ENCODE measurements around the gene FAM222B. TPM values are rescaled to one million over a fixed set of nuclear protein-coding genes. Genes with fewer than 3 reads are reported as not detected.

FAM222B gene
- total RNA-seq, 1 experiment from 2014 or later: 9.5 TPM

DNA sequence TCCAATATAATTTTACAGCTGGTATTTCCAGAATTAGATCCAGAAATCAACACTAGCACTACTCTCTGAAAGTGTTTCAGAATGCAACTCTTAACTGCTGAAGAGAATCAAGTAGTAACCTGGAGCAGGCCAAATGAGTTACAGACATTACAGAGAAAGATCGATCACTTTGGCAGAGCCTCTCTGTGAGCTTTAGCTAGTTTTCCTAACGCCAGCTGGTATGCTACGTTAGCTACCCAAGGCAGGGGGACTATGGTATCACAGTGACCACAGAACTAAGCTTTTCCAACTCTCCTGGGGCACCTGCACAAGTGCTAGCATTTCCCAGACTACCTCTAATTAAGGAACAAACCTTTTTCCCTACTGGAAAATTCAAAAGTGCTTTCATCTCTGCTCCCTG is 68.4 kb downstream of the FAM222B start:
- no peak for DNase-seq (ENCODE audit: low spot score)

DNA sequence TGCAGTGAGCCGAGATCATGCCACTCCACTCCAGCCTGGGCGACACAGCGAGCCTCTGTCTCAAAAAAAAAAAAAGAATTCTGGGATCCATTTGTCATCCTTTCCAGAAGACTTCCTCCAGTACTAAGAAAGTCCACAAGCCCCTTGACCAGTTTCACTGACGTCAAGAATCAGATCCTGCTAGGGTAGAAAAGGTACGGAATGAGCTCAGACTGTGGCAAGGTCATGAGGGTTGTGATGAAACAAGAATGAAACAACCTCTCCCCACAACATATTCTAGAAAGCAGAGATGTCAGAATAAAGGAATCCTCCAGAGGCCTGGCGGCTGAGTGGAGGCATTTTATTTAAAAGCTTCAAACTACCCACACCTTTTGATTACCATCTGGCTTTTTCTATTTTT is 68.9 kb downstream of the FAM222B start:
- DNase-seq (ENCODE audit: low spot score): no peak

DNA sequence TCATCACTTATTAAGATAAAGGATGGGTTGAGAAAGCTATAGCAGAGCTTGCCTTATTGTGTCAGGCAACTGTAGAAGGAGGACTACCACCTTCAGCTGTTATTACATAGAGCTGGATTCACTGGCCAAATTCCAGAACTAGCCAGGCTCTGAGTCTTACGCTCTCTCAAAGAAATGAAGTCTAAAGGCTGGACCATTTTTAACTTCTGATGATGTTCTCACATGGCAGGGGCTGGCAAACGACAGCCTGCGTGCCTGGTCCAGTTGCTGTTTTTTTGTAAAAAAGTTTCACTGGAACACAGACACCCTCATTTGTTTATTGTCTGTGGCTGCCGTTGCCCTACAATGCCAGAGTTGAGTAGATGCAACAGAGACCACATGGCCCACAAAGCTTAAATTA is 77.6 kb downstream of the FAM222B start:
- DNase-seq (ENCODE audit: low spot score): no peak

DNA sequence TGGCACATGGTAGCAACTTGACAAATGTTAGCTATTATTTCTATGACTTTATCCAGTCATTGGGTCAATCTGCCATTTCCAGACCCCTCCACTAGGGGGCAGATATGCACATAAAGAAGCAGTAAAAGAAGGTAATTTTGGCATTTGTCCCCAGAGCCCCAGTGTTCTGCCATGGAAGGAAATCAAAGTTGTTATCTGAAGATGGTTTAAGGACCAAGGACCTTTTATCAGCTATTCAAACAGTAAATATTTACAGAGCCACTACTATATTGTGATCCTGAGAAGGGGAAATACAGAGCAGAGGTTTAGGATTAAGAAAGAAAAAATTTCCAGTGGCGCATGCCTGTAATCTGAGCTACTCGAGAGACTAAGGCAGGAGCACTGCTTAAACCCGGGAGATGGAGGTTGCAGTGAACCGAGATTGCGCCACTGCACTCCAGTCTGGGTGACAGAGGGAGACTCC is 78.8 kb downstream of the FAM222B start:
- peak; percentile 89 for DNase-seq (ENCODE audit: low spot score)

DNA sequence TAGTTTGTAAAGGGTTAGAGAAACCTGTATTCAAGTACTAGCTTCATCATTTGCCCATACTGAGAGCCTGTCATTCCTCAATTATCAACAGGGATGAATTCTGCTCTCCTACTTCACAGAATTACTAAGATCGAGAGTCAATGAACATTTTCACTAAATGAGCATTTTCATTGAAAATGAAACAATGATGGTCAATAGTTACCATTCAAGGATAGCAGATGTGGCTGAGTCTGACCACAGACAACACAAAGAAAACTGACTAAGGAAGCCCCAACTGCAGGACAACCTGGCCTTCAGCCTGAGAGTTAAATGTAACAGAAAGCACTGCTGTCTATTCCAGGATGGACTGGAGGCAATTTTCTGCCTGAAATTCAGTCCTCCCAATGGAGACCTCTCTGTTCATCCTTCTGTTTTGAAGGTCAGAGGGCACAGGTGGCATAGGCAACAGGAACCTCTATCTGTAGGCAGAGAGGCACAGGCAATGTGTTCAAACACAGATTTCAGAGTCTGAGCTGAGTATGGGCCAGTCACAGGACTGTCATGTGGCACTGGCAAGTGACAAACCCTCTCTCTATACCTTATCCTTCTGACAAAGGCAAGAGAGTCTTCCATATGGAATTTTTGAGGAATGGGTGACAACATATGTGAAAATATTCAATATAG is 79.3 kb downstream of the FAM222B start:
- DNase-seq (ENCODE audit: low spot score): no peak

DNA sequence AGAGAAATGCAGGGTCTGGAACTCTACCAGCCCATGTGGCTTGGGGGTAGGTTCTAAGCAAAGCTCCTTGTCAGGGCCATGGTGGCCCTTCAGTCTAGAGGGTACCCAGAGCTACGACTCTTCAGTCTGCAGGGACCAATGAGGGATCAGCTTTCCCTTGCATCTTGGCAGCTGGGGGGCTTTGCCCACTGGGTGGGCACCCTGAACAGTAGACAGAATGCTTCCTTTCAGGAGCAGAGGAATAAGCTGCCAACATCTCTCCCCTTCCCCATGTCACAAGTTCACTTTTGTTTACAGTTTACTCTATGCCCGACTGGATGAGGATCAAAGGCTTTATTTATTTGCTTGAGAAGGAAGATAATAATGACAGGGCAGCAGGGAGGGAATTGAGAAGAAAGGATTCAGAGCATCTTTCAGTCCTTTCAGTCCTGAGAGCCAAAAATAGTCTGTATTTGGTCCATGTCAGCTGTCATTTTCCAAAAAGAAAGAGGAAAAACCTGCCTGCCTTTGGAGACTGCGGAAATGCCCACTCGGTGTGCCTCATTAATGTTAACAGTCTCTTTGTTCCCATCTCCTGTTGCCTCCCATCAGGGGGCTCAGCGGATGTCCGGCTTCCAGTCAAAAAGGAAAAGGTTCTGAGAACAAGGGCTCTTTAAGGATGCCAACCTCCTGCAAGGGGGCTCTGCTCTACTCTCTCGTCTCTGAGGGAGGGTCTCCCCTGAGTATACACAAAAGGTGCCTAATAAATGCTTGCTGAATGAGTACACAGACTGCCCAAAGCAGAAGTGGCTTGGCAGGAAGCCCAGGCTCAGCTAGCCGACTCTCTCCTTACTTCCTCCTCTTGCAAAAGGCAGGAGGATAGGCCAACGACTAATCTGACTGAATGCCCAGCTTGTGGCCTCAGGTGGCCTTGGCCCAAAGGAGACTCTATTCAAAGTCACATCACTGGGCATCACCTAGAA is 81.7 kb downstream of the FAM222B start:
- peak; percentile 69 for DNase-seq (ENCODE audit: low spot score)

DNA sequence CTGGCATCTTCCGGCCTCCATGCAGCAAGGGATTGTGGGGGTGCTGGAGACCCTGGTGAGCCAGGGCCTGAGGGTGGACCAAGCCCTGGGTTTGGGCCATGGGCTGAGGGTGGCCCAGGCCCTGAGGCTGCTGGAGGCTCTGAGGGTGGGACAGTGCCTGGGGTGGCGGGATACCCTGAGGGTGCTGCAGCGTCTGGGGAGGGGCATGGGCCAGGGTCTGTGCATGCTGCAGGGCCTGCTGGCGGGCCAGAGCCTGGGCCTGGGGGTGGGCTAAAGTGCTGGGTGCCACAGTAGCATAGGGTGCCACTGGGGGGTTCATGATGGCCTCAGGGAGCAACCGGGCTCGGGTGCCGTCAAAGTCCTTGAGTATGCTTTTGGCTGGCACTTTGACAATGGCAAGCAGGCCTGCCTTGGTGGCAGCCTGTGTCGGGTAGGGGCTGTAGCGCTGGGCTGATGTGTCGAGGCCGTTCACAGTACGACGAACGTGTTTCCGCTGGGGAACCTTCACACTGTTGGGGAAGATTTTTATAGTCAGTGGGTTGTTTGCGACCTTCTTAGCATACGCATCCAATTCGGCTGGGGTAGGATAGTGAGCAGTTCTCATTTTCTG is 83.2 kb downstream of the FAM222B start:
- DNase-seq (ENCODE audit: low spot score): no peak

DNA sequence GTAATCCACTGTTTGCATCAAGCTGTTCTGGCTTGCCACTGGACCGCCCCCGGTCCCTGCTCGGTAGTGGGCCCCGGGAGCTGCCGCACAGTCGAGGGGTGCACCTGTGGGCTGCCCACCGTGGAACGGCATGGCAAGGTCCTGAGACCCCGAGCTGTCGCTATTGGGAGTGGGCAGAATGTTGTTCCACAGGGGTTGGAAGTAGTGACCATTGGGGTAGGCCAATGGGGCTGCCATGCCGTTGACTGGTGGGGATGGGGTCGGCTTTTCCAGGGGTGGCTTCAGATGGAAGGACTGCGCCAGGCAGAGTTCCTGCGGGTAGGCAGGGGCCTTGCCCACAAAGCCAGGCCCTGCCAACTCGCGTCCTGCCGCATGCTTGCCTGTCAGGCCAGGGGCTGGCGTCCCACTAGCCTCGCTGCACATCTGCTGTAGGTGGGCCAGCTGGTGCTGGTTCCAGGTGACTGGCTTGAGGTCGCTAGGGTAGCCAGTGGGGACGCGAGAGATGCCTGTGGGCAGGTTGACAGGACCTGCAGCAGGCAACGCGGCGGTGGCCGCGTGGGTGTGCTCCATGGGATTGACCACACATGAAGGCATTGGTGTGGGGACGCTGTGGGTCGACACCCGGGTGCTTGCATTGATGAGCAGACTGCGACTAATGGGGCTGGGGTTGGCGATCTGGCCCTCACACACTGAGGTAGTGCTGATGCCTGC is 84.0 kb downstream of the FAM222B start:
- DNase-seq (ENCODE audit: low spot score): no peak

DNA sequence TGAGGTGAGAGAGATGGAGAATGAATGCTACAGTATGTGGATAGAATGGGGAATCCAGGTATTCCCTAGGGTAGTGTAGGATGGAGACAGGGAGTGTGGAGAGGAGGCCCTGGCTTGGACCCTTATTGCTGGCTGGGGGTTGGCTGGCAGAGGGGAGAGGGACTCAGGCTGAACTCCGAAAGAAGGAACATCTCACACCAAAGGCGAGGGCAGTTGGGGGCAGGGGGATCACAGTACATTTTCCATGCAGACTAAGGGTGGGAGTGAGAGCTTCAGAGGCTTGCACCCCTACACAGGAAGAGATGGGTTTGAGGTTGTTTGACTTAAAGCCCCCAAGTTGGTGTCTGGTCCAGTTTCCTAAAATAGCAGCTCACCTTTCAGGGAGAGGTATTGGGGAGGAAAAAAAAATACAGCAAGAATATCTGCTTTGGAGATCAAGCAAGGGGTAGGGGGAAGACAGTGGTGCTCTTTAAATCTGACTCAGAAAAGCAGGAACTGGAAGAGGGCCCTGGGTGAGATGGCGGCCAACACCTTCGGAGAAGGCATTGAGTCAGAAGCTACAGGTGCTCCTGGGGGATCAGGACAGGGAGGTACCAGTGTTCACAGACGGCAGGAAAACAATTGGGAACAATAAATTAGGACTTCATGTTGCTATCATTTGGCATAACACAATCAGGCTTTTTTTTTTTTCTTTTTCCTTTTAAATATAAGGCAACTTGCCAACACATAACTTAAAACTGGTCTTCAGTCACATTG is 86.4 kb downstream of the FAM222B start:
- no peak for DNase-seq (ENCODE audit: low spot score)

DNA sequence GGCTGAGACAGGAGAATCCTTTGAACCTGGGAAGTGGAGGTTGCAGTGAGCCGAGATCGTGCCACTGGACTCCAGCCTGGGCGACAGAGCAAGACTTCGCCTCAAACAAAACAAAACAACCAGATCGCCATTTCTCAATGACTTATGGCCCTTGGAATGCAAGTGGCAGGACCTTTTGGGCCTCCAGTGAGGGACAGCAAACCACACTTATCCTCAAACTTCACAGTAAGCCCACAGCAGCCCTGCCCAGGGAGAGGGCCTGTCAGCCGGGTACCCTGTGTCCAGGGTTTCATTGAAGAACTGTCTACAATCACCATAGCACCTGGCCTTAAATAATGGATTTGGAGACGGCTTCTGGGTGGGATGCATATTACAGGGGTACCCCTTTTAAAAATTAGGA is 87.1 kb downstream of the FAM222B start:
- no peak for DNase-seq (ENCODE audit: low spot score)

DNA sequence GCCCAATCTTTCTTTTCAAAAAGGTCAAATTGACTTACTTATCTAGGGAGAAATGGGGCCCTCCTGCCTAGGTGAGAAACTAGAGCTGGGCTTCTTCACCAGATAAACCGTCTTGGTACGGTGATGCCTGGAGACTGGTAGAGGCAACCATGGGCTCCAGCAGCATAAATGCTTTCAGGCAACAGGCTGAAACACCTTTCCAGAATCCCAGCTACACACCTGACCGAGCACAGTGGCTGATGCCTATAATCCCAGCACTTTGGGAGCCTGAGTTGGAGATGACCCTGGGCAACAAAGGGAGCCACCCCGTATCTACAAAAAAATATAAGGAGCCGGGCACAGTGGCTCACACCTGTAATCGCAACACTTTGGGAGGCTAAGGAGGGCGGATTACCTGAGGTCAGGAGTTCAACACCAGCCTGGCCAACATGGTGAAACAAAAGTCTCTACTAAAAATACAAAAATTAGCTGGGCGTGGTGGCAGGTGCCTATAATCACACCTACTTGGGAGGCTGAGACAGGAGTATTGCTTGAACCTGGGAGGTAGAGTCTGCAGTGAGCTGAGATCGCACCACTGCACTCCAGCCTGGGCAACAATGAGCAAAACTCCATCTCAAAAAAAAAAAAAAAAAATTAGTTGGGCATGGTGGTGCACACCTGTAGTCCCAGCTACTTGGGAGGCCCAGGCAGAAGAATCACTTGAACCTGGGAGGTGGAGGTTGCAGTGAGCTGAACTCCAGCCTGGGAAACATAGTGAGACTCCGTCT is 90.8 kb downstream of the FAM222B start:
- no peak for DNase-seq (ENCODE audit: low spot score)

DNA sequence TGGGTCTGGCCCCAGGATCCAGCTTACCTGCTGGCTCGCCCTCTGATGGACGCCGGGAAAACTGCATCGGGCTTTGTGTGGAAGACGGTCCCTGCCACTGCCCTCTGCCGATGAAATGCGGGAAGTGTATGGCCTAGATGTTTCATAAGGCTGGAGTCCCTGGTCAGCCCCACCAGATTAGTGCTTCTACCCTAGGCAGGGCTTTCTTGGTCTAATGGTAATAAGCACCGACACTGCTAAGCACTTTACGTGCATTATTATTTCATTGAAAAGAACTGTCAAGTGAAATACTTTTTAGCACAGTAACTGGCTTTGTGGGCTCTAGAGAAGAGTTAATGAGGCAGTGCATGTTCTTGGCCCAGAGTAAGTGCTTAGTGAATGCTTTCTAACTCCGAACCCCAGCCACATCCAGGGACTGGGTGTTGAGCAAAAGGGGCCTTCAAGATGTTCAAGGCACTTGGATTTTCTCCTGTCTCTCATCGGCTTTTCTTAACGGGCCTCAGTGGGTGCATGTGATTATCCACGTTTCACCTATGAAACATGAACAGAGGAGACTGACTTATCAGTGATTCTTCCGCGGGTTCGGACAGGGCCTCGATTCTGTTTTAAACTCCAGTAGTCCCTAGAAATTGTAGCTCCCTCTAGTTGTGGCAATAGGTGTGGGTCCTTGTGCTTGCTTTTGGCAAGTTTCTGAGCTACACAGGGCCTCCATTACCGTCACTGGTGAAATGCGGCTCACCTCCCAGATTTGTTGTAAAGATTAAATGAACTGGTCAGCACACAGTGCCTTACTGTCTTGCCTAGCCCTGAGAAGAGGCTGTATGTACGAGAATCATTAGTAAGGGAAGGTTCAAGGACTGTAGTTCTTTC is 92.2 kb downstream of the FAM222B start:
- DNase-seq (ENCODE audit: low spot score): peak; percentile 97

DNA sequence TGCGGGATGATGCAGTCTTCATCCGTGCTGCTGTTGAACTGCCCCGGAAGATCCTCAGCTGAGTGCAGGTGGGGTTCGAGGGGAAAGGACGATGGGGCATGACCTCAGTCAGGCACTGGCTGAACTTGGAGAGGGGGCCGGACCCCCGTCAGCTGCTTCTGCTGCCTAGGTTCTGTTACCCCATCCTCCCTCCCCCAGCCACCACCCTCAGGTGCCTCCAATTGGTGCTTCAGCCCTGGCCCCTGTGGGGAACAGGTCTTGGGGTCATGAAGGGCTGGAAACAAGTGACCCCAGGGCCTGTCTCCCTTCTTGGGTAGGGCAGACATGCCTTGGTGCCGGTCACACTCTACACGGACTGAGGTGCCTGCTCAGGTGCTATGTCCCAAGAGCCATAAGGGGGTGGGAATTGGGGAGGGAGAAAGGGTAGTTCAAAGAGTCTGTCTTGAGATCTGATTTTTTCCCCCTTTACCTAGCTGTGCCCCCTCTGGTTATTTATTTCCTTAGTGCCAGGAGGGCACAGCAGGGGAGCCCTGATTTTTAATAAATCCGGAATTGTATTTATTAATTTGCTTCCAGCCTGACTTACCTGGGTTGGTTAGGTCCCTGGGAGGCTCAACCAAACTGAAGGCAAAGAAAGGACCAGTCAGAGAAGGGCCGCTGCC is 92.9 kb downstream of the FAM222B start:
- no peak for DNase-seq (ENCODE audit: low spot score)

DNA sequence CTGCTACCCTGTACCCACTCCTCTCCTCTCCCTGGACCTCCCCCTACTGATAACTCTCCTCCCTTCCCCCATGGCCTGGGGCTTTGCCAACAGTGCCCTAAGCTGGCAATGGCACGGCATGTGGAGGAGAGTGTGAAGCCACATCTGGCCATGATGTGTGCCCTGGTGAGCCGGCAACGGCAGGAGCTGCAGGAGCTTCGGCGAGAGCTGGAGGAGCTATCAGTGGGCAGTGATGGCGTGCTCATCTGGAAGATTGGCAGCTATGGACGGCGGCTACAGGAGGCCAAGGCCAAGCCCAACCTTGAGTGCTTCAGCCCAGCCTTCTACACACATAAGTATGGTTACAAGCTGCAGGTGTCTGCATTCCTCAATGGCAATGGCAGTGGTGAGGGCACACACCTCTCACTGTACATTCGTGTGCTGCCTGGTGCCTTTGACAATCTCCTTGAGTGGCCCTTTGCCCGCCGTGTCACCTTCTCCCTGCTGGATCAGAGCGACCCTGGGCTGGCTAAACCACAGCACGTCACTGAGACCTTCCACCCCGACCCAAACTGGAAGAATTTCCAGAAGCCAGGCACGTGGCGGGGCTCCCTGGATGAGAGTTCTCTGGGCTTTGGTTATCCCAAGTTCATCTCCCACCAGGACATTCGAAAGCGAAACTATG is 93.6 kb downstream of the FAM222B start:
- no peak for DNase-seq (ENCODE audit: low spot score)

DNA sequence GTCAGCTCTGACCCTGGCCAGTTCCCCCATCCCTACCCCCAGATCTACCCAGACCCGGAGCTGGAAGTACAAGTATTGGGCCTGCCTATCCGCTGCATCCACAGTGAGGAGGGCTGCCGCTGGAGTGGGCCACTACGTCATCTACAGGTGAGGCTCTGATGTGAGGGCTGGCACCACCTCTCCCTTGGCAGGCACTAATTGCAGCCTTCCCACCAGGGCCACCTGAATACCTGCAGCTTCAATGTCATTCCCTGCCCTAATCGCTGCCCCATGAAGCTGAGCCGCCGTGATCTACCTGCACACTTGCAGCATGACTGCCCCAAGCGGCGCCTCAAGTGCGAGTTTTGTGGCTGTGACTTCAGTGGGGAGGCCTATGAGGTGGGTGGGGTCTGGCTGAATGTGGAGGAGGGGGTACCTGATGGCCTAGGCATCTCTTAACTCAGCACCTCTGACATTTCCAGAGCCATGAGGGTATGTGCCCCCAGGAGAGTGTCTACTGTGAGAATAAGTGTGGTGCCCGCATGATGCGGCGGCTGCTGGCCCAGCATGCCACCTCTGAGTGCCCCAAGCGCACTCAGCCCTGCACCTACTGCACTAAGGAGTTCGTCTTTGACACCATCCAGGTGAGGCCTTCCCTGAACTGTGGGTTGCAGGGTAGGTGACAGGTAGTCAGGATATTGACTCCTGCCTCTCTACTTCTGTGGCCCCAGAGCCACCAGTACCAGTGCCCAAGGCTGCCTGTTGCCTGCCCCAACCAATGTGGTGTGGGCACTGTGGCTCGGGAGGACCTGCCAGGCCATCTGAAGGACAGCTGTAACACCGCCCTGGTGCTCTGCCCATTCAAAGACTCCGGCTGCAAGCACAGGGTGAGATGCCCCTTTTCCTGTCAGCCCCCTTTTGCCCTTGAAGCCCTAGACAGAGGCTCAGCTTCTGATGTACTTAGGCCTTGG is 94.5 kb downstream of the FAM222B start:
- DNase-seq (ENCODE audit: low spot score): no peak

DNA sequence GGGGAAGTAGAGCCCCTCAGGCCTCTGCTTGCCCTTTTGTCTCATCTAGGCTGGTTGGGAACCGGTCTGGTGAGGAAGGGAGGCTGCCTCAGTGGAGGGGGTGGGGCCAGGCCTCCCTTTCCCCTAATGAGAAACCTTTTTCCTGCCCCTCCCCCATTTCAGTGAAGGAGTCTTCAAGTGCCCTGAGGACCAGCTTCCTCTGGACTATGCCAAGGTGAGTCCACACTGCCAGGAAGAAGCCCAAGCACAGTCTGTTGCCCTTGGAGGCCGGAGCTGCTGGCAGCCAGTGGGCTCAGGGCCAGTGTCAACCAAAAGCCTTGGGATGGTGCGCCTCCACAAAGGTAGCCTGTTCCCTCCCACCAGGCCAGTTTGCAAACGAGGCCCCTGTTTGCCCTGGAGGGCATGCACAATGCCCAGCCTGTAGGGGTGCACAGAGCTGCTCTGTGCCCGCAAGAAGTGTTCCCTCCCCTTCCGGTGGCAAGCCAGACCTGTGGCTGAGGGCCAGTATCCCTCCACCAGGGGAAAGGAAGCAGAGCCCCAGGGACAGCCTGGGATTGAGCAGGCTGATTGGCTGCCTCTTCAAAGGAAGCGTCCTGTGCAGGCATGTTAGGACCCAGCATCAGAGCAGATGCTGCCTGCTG is 95.4 kb downstream of the FAM222B start:
- DNase-seq (ENCODE audit: low spot score): peak; percentile 79

Measured in HT-29 (cell line).